Embryonic facial prominence (tissue), 1 donor: Measurements from ENCODE around the gene CALCB.

Experiments
- DNase-seq: peaks from one replicate; pipeline ENCODE4 v3.0.0-alpha.2; 2016; ENCODE audit errors: extremely low spot score

The CALCB gene

DNA sequence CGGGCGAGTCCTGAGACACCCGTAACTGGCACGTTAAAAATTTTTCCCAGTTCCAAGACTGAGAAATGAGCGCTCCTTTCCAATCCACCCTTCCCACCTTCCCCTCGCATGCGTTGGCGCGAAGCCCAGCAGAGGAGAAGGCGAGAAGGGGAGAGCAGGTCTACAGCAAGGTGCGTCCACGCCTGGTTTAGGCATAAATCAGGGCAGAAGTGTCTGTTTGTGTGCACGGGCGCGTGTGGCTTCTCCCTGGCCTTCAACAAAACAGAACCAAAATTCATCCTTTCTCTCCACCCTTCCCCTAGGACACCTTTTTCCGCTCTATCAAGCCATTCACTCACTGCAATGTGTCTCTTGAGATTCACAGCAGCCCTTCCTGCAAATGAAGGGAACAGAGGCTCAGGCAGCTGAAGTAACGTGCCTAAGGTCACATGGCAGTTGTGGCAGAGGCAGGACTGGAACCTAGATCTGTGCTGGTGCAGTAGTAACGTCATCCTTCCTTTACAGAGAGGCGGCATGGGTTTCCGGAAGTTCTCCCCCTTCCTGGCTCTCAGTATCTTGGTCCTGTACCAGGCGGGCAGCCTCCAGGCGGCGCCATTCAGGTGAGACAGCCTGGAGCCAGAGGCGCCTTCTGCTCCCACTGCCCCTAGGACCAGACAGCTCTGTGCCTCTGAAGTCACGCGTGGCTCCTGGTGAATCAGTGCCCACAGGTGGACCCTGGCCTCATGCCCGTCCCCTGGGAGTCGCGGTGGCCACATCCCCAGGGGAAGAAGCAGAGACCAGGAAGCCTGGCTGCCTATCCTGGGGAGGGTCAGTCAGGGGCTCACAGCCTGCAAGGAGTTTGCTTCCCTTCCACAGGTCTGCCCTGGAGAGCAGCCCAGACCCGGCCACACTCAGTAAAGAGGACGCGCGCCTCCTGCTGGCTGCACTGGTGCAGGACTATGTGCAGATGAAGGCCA lies 1.1 kb downstream of the CALCB start:
- DNase-seq = peak; percentile 25

DNA sequence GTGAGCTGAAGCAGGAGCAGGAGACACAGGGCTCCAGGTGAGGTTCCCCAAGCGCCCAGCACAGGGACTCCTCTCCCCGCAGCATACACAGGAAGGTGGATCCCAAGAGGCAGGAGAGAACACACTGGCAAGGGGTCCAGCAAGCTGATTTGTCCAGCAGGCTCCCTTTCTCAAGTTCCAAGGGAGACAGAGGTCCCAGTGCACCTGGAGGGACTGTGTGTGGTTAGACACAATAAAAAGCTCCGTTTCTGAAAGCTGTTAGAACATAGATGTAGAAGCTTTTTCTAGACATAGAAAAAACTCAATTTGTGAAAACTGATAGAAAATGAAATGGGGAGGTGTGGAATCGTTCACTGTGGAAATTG lies 1.8 kb downstream of the CALCB start:
- no peak for DNase-seq

DNA sequence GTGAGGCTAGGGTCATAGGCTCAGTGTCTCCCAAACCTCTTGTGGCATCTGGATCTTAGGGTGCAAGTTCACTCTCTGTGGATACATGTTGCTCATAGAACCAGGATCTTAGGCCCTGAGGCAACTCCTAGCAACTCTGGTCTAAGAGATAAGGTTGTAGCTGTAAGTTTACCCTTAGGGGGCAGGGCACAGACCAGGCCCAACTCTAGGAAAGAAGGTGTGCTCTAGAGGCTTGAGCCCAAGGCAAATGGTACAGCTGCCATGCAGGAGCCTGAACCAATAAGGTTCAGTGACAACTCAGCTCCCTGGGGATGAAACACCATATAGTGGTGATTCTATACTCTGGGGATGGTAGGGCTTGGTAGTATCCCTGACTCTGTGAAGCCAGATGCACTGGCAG lies 17.8 kb downstream of the CALCB start:
- DNase-seq = no peak

DNA sequence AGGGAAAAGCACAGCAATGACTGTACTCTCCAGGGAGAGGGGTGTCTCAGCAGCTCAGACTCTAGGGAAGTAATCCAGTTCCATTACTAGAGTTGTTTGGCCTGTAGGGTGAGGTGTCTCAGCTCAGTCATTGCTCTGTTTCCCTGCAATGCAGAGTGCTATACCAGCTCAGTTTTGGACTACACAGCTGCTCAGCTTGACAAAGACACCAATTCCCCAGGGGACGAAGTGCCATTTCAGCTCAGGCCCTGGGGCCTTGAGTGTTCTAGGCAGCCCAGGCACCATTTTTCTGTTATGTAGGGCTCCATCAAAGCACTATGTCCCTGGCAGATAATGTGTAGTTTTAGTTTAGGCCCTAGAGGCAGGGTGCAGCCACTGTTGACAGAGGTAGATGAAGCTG lies 18.2 kb downstream of the CALCB start:
- DNase-seq = no peak

DNA sequence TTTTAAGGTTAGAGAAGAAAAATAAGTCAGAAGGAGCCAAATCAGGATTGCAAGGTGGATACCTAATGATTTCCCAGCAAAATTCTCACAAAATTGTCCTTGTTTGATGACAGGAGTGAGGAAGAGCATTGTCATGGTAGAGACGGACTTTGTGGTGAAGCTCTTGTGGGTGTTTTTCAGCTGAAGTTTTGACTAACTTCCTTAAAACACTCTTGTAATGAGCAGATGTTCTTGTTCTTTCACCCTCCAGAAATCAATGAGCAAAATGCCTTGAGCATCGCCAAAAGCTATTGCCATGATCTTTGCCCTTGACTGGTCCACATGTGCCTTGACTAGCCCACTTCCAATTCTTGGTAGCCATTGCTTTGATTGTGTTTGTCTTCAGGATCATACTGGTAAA lies 20.0 kb downstream of the CALCB start:
- no peak for DNase-seq

DNA sequence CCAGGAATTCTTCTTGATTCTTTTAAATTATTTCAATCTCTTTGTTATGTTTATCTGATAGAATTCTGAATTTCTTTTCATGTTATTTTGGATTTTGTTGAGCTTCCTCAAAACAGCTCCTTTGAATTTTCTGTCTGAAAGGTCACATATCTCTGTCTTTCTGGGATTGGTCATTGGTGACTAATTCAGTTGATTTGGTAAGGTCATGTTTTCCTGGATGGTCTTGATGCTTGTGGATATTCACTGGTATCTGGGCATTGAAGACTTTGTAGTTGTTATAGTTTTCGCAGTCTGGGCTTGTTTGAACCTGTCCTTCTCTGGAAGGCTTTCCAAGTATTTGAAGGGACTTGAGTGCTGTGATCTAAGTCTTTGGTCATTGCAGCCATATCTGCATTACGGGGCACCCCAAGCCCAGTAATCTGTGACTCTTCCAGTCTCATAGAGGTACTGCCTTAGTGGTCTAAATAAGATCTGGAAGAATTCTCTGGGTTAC lies 22.4 kb downstream of the CALCB start:
- DNase-seq = no peak

DNA sequence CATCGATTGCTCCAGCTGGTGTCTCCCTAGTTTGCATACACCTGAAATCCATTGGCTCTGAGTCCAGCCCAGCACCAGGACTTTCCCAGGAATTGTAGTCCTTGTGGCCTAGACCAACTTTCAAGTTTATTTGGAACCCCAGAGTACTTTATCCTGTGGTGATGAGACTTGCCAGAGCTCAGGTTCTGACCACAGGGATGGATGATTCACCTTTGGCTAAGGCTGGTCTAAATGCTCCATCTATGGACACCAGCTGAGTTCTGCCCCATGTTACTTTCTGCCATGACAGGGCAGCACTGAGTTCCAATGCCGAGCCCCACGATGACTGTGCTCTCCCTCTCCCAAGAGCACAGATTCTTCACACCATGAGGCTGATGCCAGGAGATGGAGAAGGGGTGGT lies 24.0 kb downstream of the CALCB start:
- DNase-seq = no peak

DNA sequence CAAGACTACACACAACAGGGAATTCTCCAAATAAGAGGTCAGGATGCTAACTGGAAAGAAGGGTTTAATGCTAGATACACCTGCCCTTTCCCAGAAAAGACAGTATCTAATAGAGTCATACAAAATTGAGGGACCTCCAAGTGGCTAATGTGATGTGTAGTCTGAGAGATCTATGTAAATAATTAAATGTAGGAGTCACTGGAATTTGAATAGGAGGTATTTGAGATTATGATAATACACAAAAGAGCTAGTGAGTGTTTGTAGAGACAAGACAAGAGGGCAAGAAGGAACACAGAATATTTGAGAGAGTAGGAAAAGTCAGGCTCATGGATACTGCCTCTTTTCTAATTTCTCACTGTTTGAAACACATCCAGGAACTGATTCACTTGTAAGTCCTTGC lies 25.9 kb downstream of the CALCB start:
- DNase-seq = no peak

DNA sequence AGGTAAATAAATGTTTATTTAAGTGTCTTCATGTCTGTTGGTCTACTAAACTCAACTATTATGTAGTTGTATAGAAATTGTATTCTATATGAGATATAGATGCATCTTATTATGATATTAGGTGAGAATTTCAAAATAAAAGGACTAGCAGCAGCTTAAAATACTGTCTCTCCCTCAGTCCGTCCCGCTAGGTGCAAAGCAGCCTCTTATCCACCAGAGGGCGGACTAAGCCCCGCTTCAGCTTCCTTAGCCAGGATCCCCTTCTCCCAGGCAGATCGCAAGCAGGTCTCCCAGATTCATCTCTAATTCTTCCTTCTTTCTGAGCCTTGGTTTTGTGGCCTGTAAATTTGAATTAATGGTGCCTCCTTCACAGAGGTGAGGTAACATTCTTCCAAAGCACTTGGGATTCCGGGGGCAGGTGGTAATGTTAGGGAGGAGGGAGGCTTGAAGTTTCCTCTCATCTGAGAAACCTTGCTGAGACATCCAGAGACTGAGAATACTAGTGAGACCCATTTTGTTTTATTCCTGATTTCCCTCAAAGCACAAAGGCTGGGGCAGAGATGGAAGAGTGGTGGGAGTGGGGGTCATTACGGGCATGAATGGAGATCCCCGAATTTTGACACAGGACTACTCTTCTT lies 27.8 kb downstream of the CALCB start:
- DNase-seq = peak; percentile 31

DNA sequence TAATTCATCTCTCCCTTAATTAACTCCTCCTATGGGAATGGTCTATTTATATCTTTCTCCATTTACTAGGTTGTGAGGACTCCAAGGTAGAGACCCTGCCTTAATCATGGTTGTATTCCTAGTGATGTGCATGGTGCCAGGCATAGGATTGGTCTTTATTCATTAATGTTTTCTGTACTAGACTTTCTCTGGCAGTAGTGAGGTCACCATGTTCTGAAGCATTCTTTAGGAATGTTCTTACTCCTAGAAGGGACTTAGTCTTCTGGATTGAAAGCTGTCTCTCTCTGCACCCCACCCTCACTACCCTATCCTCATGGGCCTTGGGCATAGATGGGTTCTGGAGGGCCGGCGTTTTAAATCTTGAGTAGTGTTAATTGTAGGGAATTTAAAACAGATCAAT lies 30.8 kb downstream of the CALCB start:
- DNase-seq = no peak

DNA sequence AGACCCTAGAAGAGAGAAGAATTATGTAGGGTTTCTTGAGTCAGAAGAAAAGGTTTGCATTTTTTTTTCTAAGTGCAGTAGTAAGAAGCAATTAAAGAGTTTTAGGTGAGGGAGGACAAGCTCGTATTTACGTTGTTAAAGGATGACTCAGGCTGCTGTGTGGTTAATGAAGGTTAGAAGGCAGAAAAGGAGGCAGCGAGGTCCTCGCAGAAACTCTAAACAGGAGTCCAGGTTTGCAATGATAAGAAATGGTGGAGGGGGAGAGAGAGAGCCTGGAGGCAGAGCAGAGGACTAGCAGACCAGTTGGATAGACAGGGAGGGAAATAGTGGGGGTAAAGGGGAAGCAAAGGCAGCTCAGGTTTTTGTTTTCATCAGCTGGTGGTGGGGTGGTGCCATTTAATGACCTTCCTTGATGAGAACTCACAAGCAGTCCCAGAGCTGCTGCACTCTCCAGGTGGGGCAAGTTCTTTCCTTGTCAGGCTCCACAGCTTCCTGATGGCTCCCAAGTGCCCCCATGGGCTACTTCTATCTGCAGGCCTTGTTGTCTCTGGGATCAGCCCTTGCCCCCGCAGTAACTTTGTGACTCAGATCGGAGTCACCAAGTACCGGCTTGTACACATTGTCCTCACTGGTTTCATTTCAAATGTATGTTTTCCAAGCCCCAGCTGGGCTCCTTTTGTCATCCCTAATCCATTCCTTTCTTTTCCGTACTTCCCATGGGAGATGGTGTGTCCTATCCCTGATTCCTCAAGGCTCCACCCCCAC lies 33.0 kb downstream of the CALCB start:
- DNase-seq = no peak

DNA sequence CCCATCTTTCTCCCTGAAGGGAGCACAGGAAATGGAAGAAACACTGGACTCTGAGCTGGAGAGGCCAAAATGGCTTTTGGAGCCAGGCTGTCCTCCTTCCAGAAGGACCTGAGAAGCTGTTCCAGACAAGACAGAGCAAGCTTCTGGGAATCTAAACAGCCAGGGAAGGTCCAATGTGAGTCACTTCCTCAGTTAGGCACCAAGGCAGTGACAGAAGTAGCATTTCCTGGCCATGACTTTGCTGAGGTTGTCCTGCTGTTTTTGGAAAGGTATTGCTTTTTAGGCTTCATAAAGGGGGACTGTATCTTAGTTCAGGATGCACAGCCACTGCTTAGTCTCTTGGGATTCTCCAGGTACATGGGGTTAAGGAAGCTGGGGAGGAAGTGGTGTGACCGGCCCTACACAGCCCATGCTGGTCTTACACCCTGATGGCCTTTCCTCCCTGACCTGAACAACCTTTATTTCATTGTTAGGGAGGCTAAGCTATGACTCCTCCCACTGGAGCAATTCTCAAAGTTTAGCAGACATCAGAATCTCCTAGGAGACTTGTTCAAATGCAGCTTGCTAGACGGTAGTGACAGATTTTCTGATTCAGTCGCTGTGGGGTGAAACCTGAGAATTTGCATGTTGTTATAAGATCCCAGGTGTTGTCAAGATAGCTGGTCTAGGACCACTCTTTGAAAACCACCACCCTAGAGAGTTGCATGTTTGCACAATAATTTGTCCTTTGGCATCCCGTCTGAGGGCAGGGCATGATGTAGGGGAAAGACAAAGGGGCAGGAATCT lies 34.5 kb downstream of the CALCB start:
- no peak for DNase-seq

DNA sequence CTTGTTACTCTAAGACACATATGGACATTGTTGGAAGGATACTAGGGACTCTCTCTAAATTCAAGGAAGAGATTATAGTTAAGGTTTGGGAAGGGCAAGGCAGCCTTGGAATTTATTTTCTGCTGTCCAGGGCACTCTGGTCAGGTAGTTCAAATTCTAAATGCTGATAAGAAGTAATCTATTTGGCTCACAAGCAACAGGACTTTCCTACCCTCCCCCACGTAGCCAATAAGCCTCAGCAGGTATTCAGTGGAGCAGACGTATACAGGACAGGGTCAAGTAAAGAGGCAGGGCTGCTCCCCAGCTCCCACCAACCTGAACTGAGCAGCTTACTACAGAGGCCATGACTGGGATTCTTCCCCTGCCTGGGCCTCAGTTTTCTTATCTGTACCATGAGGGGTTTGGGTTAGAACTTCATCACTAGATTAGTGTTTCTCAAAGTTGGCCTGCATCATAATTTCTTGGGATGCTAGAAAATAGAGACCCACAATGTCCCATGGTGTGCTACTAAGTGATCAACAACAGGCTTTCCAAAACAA lies 35.3 kb downstream of the CALCB start:
- DNase-seq = no peak

DNA sequence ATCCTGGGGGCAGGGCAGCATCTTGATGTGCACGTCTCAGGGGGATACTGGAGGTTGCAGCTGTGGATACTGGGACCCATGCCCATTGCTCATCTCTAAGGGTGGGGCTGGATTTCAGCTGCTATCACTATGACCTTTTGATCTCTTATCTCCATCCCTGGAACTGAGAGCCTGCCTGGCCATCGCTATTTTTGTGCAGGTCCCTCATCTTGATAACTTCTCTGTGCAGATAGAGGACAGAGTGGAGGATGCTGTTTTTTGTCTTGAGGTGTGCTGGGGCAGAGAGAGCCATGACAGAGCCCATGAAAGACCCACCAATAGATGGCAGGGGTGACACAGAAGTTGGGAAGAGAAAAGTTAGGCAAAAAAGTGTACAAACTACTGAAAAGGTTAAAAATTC lies 36.2 kb downstream of the CALCB start:
- DNase-seq = no peak

DNA sequence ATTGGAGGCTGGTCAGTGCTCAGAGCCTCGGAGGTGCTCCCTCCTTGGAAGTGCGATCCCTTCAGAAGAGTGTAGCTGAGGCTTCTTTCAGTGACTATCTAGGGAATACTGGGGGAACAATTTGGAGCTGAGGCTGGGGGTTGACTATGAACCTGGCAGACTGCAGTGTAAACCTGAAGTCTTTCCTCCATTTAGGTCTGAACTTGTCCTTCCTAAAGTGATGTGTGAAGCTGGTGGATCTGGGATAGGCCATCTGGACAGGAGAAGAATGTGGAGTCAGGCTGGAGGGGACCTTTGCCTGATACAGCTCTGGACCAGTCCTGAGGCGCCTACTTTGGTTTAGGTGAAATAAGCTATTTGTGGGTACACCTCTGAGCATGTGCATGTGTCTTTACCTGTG lies 37.8 kb downstream of the CALCB start:
- no peak for DNase-seq

DNA sequence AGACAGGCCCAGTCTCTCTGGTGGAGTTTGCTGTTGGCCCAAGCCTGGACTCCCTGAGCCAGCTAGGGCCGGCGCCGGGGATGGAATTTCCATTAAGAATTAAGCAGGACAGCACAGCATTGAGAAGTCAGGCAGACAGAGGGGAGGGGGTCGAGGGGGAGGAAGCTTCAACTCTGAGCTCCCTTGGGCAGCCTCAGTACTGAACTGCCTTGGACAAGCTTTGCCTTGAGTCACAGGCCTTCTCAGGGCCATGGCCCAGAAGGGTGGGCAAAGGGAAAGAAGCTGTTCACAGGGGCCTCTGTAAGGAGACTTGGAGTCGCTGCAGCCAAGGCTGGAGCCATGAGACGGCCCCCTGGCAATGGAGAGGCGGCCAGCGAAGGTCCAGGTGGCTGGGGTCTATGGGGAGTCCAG lies 38.7 kb downstream of the CALCB start:
- DNase-seq = no peak

DNA sequence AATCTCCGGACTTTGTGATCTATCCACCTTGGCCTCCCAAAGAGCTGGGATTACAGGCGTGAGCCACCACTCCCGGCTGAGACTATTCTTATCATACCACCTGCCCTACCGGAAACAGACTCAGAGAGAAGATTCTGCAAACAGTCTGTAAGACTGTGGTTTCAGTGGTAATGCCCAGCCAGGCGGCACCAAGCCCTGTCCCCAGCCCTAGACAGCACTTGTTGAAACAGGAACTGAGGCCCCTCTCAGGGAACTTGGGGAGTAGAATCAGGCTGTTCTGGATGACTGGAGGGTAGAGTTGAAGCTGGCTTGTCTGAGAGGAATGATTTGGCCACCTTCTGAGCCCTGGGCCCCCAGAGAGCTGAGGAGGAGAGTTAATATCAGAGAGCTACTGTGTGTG lies 40.0 kb downstream of the CALCB start:
- DNase-seq = no peak

DNA sequence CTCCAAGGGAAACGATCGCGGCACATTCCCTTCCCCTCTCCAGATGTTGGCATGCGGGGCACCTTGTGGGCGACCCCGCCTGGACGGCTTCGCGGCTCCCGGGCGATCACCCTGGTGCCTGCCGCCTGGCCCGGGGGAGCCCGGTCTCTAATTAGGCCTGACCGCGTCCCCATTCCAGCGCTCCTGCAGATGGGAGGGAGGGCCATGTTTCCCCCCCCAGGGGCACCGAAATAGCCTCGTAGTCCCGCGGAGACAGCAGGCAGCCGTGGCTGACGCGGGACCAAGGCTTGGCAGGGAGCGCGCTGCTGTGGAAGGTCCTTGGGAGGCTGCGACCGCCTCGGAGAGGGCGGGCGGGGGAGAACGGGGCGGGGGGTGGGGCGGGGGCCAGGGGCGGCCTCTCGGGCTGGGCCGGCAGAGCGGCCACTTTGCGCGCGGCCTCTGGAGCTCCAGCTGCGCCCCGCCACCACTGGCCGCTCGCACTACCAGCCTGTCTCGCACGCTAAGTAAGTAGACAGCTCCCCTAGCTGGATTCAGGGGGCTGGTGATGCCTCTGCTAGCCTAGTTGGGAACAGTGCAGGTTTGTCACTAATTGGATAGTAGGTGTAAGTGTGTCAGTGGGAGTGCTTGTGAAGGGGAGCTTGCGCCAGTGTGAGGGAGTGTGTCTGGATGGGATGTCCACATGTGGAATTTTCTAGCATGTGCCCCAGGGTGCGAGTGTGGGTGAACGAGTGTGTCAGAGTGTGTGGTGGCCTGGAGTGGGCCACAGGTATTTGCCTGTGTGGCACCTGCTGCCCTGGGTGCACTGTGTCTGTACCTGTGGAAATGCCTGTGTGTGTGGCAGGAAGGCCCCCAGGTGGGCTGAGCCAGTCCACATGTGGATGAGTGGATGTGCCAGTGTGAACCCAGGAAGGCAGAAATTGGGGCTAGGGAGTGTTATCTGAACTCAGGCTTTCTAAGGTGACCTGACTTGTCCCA lies 41.4 kb downstream of the CALCB start, which contains the start of gene INSC:
INSC (plus strand) TSS at position 423 of the 975 bp plus-strand sequence. CDS start 34,252 bp downstream, outside the sequence.
- DNase-seq = no peak

DNA sequence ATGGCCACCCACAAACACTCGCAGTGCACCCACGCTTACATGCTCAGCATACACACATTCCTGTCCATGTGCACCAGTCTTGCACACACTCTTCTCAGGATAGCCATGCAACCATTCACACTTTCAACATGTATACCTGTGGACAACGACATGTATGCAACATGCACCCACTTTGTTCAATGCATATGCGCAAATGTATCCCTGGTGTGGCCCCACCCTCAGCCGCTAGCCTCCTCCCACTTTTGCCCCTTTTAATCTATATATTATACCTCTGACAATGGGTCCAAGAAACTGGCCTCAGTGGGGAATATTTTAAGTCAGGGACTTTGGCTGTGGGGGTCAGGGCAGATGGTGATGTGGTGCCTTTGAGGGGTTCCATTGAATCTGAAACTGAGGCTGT lies 42.3 kb downstream of the CALCB start:
- no peak for DNase-seq

DNA sequence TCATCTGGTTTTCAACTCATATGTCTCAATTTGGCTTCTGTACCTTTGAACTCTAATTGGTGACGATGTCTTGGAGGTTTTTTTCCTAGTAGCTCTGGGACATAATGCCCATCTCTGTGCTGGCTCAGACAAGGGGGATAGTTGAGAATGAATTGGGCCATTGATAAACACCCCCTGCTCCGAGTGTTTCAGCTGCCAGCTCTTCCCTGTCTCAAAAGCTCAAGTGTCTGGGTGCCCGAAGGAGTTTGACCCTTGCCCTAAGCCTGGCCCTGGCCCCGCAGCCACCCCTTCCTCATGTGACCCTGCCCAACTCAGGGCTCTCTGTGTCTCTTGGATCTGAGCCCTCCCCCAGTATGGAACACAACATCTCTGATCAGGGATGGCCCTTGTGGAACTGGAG lies 44.4 kb downstream of the CALCB start:
- DNase-seq = no peak
